Activated naive CD8-positive, alpha-beta T cell (primary cell): ENCODE data around the gene NAA40.
A peak's percentile ranks its signal among the peaks of the same experiment; 100 is the strongest.

Experiments used
- H3K27ac Mint-ChIP-seq: one replicate; pipeline ENCODE4 v1.8.0; 2021; ENCODE audit warnings: mixed read lengths
- H3K27me3 Mint-ChIP-seq: one replicate; pipeline ENCODE4 v1.8.0; 2021; ENCODE audit warnings: mixed read lengths
- H3K36me3 Mint-ChIP-seq: one replicate; pipeline ENCODE4 v1.8.0; 2021; ENCODE audit warnings: mixed read lengths
- H3K4me1 Mint-ChIP-seq: one replicate; pipeline ENCODE4 v1.8.0; 2021; ENCODE audit warnings: low read depth, mixed read lengths
- H3K4me3 Mint-ChIP-seq: one replicate; pipeline ENCODE4 v1.8.0; 2021; ENCODE audit warnings: mild to moderate bottlenecking, mixed read lengths
- H3K9me3 Mint-ChIP-seq: one replicate; pipeline ENCODE4 v1.8.0; 2021; ENCODE audit warnings: low read depth, mixed read lengths

The NAA40 gene

GRCh38 chr11:63979426-63979825, 40.6 kb downstream of the NAA40 start:
- Mint-ChIP-seq H3K27ac (no peak overlapping the region), H3K4me1 (peaks cover 18% of the 10 kb centered on the region), H3K27me3 (no peaks in the 10 kb centered on the region), H3K36me3 (no peaks in the 10 kb centered on the region), H3K9me3 (no peaks in the 10 kb centered on the region), H3K4me3 (no peak overlapping the region)

- Mint-ChIP-seq H3K4me3 (peak overlapping the region; percentile 97), H3K4me1 (peaks cover 25% of the 10 kb centered on the region), H3K9me3 (no peaks in the 10 kb centered on the region), H3K27me3 (no peaks in the 10 kb centered on the region), H3K27ac (peak overlapping the region; percentile 96), H3K36me3 (no peaks in the 10 kb centered on the region)
Measured at GRCh38 chr11:63985812-63986155, 47.0 kb downstream of the NAA40 start.

DNA sequence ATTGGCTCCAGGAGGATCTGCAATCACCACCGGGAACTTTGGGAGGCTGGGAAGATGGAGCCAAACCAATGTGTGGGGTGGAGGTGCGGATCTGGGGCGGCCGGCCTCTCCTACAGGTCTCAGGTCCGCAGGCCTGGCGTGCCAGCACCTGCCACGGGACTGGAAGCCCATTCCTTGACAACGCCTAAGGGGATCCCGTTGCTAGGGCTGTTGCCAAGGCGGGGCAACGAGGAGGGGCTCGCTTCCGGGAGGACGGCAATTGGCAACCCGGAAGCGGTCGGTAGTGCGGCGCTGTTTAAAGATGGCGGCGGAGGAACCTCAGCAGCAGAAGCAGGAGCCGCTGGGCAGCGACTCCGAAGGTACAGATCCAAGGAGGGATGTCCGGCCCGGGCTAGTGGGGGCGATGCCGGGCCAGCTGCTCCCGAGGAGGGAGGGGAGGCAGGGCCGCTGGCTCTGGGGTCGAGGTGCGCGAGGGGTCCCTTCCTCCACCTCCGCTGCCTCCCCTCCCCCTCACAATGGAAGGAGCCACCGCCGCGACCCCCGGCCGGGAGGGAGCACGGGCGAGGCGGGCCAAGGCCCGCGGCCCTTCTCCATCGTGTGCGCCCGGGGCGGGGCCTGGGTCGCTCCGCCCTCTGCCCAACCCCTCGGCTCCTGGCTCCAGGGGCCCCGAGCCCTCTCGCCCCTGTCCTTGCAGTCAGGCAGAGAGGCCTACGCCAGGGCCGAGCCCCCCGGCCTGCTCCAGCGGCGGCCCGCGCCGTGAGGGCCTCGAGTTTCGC, 47.5 kb downstream of the NAA40 start, which contains the start of gene OTUB1:
OTUB1 (plus strand) TSS at position 283 of the 776 bp plus-strand sequence; CDS start at position 302, 19 bp downstream.
- Mint-ChIP-seq H3K36me3 (no peaks in the 10 kb centered on the region), H3K27me3 (no peaks in the 10 kb centered on the region), H3K4me3 (peak within 1 kb of the TSS; percentile 97), H3K4me1 (peaks cover 25% of the 10 kb centered on the region), H3K9me3 (no peaks in the 10 kb centered on the region), H3K27ac (peak within 1 kb of the TSS; percentile 96)

DNA sequence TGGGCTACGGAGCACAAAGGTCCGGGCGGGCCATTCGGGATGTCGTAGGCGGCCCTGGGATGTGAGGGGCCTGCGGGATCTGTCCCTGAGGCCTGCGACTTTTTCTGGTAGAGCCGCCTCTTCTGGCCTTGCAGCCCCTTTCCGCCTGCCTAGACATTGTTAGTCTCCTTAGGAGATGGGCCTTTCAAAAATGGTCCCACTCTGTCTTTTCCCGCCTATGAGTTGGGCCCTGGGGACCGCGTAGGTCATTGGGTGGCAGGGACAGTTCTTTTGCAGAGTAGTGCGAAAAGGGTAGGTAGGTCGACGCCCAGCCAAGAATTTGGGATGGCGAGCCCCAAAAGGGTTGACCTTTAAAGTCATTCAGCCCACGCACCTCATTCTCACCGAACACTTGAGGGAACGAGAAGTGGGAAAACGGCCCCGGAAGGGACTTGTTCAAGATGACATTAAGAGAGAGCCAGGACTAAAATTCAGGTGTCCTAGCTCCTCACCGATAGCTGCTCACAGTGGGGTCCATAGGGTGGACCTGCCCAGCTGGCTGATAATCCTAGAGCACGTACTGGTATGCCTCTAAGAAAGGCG, 48.2 kb downstream of the NAA40 start:
- Mint-ChIP-seq H3K4me3 (peak overlapping the region; percentile 77), H3K27me3 (no peaks in the 10 kb centered on the region), H3K27ac (no peak overlapping the region), H3K4me1 (peaks cover 29% of the 10 kb centered on the region), H3K9me3 (no peaks in the 10 kb centered on the region), H3K36me3 (peaks cover 2% of the 10 kb centered on the region)

- Mint-ChIP-seq H3K4me1 (peaks cover 23% of the 10 kb centered on the region), H3K4me3 (no peak overlapping the region), H3K9me3 (no peaks in the 10 kb centered on the region), H3K36me3 (peaks cover 4% of the 10 kb centered on the region), H3K27me3 (no peaks in the 10 kb centered on the region), H3K27ac (no peak overlapping the region)
Measured at GRCh38 chr11:63991558-63991957, 52.8 kb downstream of the NAA40 start.

DNA sequence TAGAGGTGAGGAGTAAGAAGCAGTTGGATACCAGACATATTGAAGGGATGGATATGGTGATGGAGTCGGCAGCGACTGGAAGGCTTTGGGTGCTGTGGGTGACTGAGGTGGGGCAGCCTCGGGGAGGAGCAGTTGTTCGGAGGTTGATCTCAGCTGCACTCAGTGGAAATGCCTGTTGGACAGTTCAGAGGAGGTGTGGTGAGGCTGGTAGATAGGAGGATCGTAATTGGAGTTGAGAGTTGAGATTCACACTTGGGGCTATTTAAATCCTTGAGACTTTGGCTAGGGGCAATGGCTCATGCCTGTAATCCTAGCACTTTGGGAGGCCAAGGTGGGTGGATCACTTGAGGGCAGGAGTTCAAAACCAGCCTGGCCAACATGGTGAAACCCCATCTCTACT, 54.3 kb downstream of the NAA40 start:
- peaks cover 4% of the 10 kb centered on the region for H3K36me3 Mint-ChIP-seq
- H3K9me3 Mint-ChIP-seq: no peaks in the 10 kb centered on the region
- peaks cover 20% of the 10 kb centered on the region for H3K4me1 Mint-ChIP-seq
- H3K27me3 Mint-ChIP-seq: no peaks in the 10 kb centered on the region
- no peak overlapping the region for H3K27ac Mint-ChIP-seq
- no peak overlapping the region for H3K4me3 Mint-ChIP-seq

GRCh38 chr11:63993993-63994392, 55.2 kb downstream of the NAA40 start:
- Mint-ChIP-seq H3K9me3 (no peaks in the 10 kb centered on the region), H3K27me3 (no peaks in the 10 kb centered on the region), H3K36me3 (peaks cover 4% of the 10 kb centered on the region), H3K4me3 (no peak overlapping the region), H3K4me1 (peaks cover 14% of the 10 kb centered on the region), H3K27ac (no peak overlapping the region)

DNA sequence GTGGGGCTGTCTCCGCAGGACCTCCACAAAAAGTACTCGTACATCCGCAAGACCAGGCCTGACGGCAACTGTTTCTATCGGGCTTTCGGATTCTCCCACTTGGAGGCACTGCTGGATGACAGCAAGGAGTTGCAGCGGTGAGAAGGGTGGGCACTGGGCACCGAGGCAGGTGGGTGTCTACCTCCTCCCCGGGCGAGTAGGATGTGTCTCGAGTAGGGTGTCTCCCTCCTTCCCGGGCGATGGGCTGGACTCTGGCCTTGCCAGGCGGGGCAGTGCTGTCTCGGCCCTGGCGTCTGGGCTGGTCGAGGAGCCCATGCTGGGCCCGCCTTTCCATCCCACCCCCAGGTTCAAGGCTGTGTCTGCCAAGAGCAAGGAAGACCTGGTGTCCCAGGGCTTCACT, 57.7 kb downstream of the NAA40 start:
- Mint-ChIP-seq H3K36me3 (peaks cover 4% of the 10 kb centered on the region), H3K9me3 (no peaks in the 10 kb centered on the region), H3K27ac (no peak overlapping the region), H3K4me3 (no peak overlapping the region), H3K27me3 (no peaks in the 10 kb centered on the region), H3K4me1 (peaks cover 11% of the 10 kb centered on the region)

DNA sequence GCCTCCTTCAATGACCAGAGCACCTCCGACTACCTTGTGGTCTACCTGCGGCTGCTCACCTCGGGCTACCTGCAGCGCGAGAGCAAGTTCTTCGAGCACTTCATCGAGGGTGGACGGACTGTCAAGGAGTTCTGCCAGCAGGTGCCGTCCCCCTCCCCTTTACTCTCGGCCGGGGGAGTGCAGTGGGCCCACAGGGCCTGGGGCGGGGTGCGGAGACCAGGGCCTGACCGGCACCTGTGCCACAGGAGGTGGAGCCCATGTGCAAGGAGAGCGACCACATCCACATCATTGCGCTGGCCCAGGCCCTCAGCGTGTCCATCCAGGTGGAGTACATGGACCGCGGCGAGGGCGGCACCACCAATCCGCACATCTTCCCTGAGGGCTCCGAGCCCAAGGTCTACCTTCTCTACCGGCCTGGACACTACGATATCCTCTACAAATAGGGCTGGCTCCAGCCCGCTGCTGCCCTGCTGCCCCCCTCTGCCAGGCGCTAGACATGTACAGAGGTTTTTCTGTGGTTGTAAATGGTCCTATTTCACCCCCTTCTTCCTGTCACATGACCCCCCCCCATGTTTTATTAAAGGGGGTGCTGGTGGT, 58.4 kb downstream of the NAA40 start:
- H3K36me3 Mint-ChIP-seq: peaks cover 2% of the 10 kb centered on the region
- H3K27me3 Mint-ChIP-seq: no peaks in the 10 kb centered on the region

GRCh38 chr11:63997801-63998337, 59.1 kb downstream of the NAA40 start:
- H3K9me3 Mint-ChIP-seq: no peaks in the 10 kb centered on the region
- no peak overlapping the region for H3K27ac Mint-ChIP-seq
- H3K4me1 Mint-ChIP-seq: peaks cover 13% of the 10 kb centered on the region
- H3K36me3 Mint-ChIP-seq: peaks cover 2% of the 10 kb centered on the region
- H3K4me3 Mint-ChIP-seq: no peak overlapping the region
- H3K27me3 Mint-ChIP-seq: no peaks in the 10 kb centered on the region

More for the DNA sequence above, 58.4 kb downstream of the NAA40 start:
- H3K4me1 Mint-ChIP-seq: peaks cover 13% of the 10 kb centered on the region
- H3K27ac Mint-ChIP-seq: no peak overlapping the region
- no peak overlapping the region for H3K4me3 Mint-ChIP-seq
- no peaks in the 10 kb centered on the region for H3K9me3 Mint-ChIP-seq

DNA sequence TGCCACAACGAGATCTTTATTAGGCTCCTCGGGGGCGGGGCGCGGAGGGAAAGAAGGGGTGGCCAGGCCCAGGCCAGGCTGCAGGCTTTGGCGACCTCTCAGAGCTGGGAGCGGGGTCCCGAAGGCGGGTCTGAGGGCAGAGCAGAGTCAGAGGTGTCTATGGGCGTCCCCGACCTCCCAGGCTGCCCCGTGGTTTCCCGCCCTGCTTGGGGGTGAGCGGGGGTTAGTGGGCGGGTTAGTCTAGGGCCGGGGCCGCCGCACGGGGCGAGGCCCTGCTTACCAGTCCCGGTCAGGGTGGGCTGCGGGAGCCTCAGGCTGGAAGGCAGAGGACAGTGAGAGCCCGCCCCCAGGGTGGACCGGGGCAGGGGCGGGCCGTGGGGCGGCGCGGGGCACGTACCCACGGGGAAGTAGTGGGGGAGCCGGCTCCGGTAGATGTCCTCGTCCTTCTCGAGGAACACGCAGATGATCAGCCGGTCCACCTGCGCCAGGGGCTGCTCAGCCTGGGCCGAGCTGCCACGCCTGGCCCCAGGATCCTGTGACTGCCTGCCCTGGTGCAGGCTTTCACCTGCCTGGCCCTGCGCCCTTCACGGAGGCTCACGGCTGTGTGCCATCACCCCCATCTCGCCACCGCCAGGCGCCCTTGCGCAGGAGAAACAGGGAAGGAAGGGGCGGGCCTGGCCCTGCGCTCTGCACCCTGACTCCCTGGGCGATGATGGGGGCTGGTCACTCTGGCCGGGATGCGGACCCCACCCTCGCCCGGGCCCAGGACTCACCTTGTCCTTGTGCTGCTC, 60.0 kb downstream of the NAA40 start:
- Mint-ChIP-seq H3K27ac (no peak overlapping the region), H3K36me3 (no peaks in the 10 kb centered on the region), H3K4me1 (peaks cover 10% of the 10 kb centered on the region), H3K9me3 (no peaks in the 10 kb centered on the region), H3K4me3 (no peak overlapping the region), H3K27me3 (no peaks in the 10 kb centered on the region)

- Mint-ChIP-seq H3K27ac (no peak overlapping the region), H3K4me1 (peaks cover 10% of the 10 kb centered on the region), H3K4me3 (peak overlapping the region; percentile 44), H3K9me3 (no peaks in the 10 kb centered on the region), H3K27me3 (no peaks in the 10 kb centered on the region), H3K36me3 (no peaks in the 10 kb centered on the region)
Measured at GRCh38 chr11:63999349-64000025, 60.7 kb downstream of the NAA40 start.

DNA sequence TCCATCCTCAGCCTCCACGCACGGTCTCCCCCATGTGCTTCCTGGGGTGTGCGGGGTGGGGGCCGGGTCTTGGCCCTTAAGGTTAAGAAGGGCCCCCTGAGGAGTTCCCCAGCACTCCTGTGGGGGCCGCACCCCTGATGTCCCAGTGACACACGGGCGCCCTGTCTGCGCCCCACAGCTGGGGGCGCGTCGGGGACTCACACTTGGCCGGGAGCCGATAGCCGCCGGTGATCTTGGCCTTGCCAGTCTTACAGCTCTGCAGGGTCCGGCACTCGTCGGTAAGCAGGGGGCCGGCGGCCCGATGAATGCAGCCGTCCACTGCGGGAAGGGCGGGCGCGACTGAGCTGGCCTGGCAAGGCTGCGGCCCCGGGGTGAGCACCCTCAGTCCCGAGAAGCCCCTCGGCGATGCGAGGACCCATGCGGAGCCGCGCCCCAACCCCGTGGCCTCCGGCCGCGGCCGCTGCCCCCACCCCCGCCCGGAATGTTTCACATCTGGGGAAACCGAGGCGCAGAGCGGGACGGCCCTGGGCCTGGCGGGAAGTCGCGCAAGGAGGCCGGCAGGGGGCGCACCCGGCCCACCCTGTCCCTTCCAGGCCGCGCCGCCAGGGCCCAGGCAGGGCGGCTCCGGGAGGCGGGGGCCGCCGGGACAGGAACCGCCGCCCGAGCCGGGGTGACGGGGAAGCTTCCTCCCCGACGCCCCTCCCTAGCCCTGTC, 61.4 kb downstream of the NAA40 start:
- no peaks in the 10 kb centered on the region for H3K9me3 Mint-ChIP-seq
- H3K4me1 Mint-ChIP-seq: peaks cover 8% of the 10 kb centered on the region
- H3K27me3 Mint-ChIP-seq: no peaks in the 10 kb centered on the region
- H3K27ac Mint-ChIP-seq: no peak overlapping the region
- H3K4me3 Mint-ChIP-seq: peak overlapping the region; percentile 44
- no peaks in the 10 kb centered on the region for H3K36me3 Mint-ChIP-seq
